ENCODE measurements around the gene HCFC2. TPM values are rescaled to one million over a fixed set of nuclear protein-coding genes. Genes with fewer than 3 reads are reported as not detected.
"Not testable (repeated sequence)": the region's sequence is repeated elsewhere in the genome, so short reads cannot be mapped to it uniquely, and the experiment has no call there.

Gene HCFC2
- total RNA-seq, 4 donors from 2014 or later, result 11.0 to 18.9 (median 14.1) TPM

DNA sequence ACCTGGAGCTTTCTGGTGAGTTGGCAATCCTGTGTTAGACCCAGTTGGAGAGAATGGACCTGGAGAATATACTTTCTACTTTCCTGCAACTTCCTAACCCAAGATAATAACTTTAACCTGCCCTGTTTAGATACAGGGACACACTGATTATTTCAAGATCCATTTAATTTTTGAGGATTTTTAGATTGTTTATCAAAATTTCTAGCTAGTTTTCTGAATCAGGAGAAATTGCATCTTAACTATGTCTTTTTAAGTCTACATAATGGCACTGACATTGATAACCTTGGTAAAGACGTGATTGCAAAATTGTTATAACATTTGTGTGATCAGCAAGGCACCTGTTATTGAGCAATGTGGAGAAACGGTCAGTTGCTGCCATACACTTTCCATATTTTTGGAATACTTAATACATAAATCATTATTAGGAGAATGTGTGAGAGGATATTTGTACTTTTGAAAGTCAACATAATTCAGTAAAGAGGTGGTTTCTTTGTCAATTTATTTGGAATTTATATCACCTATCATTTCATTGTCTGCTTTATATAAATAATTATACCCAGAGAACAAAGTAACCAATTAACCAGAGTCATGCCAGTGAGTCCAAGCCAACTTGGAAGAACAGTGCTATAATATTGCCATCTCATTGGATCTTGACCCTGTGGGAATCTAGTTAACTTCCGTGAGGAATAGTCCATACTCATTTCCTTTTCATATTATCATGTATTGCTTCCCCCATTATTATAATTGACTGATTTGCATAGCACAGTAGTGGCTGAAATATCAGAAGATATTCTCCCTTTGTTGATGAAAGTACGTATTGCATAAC is 45.3 kb downstream of the HCFC2 start:
- intact Hi-C loops (cut with DNase I; ENCODE audit: low total_unique reads), result no loop called here
- no peak for DNase-seq (ENCODE audit: low spot score in 2 of 2)
- no peak for TF ChIP-seq POLR2A (IDR thresholded peaks at IDR 0.05)
- TF ChIP-seq, protein P1, sequence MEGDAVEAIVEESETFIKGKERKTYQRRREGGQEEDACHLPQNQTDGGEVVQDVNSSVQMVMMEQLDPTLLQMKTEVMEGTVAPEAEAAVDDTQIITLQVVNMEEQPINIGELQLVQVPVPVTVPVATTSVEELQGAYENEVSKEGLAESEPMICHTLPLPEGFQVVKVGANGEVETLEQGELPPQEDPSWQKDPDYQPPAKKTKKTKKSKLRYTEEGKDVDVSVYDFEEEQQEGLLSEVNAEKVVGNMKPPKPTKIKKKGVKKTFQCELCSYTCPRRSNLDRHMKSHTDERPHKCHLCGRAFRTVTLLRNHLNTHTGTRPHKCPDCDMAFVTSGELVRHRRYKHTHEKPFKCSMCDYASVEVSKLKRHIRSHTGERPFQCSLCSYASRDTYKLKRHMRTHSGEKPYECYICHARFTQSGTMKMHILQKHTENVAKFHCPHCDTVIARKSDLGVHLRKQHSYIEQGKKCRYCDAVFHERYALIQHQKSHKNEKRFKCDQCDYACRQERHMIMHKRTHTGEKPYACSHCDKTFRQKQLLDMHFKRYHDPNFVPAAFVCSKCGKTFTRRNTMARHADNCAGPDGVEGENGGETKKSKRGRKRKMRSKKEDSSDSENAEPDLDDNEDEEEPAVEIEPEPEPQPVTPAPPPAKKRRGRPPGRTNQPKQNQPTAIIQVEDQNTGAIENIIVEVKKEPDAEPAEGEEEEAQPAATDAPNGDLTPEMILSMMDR (IDR thresholded peaks at IDR 0.05), result no peak
- no peak overlapping the region for H3K4me3 ChIP-seq (ENCODE audit: low read depth, poor library complexity, severe bottlenecking)
- WGBS, 2 donors, result 62 to 63% methylated on average over 4 of the region's 4 CpGs

DNA sequence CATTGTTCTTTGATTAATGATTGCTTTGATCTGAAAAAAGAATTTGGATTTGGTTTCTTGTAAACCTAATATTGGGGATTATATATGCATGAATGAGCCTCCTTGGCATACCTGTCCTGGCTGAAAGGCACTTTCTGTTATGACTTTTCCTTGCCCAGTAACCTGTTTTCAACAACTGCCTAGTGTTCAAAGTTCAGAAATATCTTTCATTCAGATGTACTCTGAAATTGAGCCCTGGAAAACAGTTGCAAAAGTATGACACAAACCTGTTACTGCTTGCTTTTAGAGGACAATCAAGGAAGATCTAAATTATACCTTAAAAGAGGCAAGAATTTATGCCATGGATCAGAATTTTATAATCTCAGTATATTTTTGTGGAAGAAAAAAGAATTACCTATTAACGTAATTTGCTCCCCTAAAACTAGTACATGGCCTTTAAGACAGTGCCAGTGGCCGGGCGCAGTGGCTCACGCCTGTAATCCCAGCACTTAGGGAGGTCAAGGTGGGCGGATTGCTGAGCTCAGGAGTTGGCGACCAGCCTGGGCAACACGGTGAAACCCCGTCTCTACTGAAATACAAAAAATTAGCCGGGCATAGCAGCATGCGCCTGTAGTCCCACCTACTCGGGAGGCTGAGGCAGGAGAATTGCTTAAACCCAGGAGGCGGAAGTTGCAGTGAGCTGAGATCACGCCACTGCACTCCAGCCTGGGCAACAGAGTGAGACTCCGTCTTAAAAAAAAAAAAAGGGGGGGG is 50.7 kb downstream of the HCFC2 start:
- intact Hi-C loops (cut with DNase I; ENCODE audit: low total_unique reads); H3K4me3 ChIP-seq (ENCODE audit: low read depth, poor library complexity, severe bottlenecking); DNase-seq (ENCODE audit: low spot score in 2 of 2): not testable (repeated sequence)
- WGBS, 2 donors, result 92% methylated on average over 14 of the region's 14 CpGs

DNA sequence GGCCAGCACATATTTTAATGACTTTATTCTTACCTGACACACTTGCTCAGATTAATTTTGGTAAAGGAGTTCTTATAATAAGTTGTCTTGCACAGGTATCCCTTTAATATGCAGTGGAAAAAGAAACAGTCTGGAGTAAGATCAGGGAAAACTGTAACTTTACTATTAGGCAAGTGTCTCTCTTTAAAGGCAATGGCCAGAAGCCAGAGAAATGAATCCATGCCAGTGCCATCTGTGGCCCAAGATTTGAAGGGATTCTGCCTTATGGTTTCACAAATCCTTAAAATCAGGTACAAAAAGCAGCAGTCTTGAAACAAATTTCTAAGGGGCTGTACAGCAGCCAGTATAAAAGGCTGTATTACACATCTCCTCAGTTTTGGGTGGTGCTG is 51.2 kb downstream of the HCFC2 start:
- no peak for DNase-seq (ENCODE audit: low spot score in 2 of 2)
- intact Hi-C loops (cut with DNase I; ENCODE audit: low total_unique reads), result no loop called here
- TF ChIP-seq POLR2A (IDR thresholded peaks at IDR 0.05), result no peak
- TF ChIP-seq, protein P1 (IDR thresholded peaks at IDR 0.05), result no peak
- no peak overlapping the region for H3K4me3 ChIP-seq (ENCODE audit: low read depth, poor library complexity, severe bottlenecking)

DNA sequence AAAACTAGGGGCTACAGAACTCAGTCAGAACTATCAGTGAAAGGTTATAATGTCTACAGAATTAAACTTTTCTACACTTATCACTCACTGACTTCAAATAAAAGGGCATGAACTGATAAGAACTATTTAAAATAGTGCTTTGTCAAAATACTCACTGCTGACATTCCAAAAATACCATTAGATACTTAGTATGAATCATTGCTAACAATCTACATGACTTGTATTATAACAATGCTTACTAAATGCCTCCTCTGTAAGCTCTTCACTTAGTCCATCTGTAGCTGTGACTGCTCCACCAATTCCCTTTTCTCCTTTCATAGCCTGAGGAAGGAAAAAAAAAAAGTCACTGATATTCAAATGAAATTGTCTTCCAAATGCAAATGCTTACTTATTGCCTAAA is 56.7 kb downstream of the HCFC2 start:
- no peak for DNase-seq (ENCODE audit: low spot score in 2 of 2)
- TF ChIP-seq, protein P1 (IDR thresholded peaks at IDR 0.05), result no peak
- TF ChIP-seq POLR2A (IDR thresholded peaks at IDR 0.05), result no peak
- intact Hi-C loops (cut with DNase I; ENCODE audit: low total_unique reads), result no loop called here
- H3K4me3 ChIP-seq (ENCODE audit: low read depth, poor library complexity, severe bottlenecking), result no peak overlapping the region

DNA sequence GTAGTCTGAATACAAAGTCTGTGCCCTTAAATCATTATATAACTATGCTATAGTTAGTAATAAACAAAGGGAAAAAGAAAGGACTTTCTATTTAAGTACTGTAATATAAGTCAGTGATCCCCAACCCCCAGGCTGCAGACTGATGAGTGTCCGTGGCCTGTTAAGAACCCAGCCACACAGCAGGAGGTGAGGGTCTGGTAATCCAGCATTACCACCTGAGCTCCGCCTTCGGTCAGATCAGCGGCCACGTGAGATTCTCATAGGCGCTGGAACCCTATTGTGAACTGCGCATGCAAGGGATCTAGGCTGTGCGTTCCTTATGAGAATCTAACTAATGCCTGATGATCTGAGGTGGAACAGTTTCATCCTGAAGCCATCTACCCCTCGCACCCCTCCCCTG is 58.0 kb downstream of the HCFC2 start:
- DNase-seq (ENCODE audit: low spot score in 2 of 2), result no peak
- no peak for TF ChIP-seq POLR2A (IDR thresholded peaks at IDR 0.05)
- TF ChIP-seq, protein P1 (IDR thresholded peaks at IDR 0.05), result no peak
- no peak overlapping the region for H3K4me3 ChIP-seq (ENCODE audit: low read depth, poor library complexity, severe bottlenecking)
- intact Hi-C loops (cut with DNase I; ENCODE audit: low total_unique reads), result no loop called here
- 96 to 97% methylated on average over 9 of the region's 9 CpGs for WGBS, 2 donors

DNA sequence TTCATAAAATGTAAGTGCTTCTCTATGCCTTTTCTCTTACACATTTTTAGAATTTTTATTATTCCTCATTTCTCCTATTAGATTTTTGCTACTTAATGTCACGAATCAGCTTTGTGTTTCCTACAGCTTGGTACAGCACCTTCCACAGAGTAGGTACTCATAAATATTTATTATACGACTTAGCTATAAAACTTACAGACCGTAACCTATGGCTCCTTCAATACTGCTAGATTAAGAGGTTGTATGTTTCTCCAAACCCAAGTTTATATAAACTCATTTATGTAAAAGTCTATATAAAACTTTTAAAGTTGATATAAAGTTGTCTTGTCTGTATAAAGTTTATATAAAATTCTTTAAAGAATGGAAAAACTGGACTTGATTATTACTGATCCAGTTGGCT is 62.2 kb downstream of the HCFC2 start:
- TF ChIP-seq, protein P1 (IDR thresholded peaks at IDR 0.05), result no peak
- no peak for TF ChIP-seq POLR2A (IDR thresholded peaks at IDR 0.05)
- DNase-seq (ENCODE audit: low spot score in 2 of 2), result no peak
- 91 to 94% methylated on average over 3 of the region's 3 CpGs for WGBS, 2 donors
- no peak overlapping the region for H3K4me3 ChIP-seq (ENCODE audit: low read depth, poor library complexity, severe bottlenecking)
- intact Hi-C loops (cut with DNase I; ENCODE audit: low total_unique reads), result no loop called here
